NK-92 treated with Interleukin-12 subunit alpha and Interleukin-12 subunit beta, amount 100 ng/mL, for 24 hours (cell line): ENCODE results near the gene ZNF554.
"Not testable (repeated sequence)": the region's sequence is repeated elsewhere in the genome, so short reads cannot be mapped to it uniquely, and the experiment has no call there.

Experiments
- DNase-seq: peaks from one replicate; lab custom pipeline; 2025; lab: John Stamatoyannopoulos, UW

Gene ZNF554

DNA sequence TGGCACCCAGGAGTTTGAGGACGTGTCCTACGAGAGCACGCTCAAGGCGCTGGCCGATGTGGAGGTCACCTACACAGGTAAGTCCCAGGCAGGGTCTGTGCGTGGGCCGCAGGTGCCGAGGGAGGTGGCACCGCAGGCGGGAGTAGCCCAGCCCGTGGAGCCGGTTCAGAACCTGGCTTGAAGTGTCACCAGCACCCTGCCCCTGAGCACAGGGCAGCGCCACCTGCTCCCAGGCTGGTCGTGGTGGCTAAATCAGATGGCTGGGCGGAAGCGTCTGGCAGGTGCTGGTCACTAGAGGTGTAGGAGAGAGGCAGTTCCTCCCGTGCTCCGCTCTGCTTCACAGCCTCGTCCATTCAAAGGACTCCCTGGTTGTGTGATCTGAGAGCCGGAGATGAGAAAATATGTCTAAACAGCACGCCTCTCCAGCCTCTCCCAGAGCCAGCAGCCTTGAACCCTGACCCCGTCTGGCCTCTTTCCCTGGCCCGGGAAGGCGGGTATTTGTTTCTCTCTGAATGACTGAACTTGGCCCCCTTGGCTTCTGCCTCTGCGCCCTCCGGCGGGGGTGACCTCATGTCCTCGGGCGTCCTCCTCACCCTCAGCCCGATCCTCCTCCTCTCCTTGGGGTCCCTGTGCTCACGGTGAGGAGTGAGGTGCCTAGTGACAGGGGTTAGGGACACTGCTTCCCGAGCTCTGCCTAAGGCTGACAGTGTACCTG, 29.0 kb upstream of the ZNF554 start:
- no peak for DNase-seq

DNA sequence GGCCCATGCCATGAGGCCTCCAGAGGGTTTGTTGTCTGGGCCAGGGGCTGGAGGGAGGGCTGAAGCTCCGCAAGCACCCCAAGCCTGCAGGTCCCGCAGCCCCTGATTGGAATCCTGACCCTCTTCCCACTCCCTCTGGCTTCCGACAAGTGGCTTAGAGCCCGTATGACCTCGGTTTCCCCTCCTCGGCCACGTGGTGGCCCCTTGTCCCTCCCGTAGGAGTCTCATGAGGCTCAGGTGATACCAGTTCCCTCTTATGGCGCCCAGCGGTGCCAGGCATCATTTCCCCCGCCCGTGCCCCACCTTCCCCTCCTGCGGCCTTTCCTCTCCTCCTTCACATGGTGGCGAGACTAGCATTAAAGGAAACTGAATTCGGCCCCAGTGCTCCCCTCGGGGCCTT, 28.2 kb upstream of the ZNF554 start:
- DNase-seq: no peak

DNA sequence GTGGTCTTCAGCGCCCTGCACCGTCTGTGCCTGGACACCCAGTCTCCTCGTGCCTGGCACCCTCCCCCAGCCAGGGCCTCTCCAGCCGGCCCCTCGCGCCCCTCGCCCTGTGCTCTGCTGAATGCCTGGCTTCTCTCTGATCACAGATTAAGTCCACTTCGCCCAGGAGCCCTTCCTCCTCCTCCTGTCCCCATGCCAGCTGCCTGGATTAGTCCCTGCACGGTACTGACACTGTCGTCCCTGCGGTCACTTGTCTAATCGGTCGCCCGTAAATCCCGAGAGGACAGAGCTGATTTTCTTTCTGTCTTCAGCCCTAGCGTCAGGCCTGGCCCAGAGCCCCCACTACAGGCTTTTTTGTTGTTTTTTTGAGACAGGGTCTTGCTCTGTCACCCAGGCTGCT, 27.8 kb upstream of the ZNF554 start:
- DNase-seq: no peak

DNA sequence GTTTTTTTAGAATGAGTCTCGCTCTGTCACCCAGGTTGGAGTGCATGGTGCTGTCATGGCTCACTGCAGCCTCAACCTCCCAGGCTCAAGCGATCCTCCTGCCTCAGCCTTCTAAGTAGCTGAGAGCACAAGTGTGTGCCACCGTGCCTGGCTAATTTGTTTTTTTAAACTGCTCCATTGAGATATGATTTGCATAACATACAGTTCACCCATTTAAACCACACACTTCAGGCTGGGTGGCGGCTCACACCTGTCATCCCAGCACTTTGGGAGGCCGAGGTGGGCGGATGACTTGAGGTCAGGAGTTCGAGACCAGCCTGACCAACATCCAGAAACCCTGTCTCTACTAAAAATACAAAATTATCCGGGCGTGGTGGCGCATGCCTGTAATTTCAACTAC, 27.0 kb upstream of the ZNF554 start:
- not testable (repeated sequence) for DNase-seq

DNA sequence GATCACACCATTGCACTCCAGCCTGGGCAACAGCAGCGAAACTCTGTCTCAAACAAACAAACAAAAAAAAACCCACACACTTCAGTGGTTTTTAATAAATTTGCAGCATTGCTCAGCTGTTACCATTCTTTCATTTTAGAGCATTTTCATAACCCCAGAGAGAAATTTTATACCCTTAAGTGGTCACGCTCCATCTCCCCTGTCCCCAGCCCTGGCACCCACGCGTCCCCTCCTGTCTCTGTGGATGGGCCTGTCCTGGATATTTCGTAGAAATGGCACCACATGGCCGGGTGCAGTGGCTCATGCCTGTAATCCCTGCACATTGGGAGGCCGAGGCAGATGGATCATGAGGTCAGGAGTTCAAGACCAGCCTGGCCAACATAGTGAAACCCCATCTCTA, 26.5 kb upstream of the ZNF554 start:
- DNase-seq: no peak

DNA sequence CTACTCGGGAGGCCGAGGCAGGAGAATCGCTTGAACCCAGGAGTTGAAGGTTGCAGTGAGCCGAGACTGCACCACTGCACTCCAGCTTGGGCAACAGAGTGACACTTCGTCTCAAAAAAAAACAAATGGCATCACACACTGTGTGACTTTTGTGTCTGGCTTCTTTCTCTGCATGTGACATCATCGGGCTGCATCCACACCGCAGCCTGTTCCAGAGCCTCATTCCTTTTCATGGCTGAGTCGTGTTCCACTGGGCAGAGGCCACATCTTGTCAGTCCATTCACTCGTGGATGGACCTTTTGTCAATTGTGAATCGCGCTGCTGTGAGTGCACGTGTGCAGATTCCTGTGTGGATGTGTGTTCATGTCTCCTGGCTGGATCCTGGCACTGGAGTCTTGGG, 26.1 kb upstream of the ZNF554 start:
- no peak for DNase-seq

DNA sequence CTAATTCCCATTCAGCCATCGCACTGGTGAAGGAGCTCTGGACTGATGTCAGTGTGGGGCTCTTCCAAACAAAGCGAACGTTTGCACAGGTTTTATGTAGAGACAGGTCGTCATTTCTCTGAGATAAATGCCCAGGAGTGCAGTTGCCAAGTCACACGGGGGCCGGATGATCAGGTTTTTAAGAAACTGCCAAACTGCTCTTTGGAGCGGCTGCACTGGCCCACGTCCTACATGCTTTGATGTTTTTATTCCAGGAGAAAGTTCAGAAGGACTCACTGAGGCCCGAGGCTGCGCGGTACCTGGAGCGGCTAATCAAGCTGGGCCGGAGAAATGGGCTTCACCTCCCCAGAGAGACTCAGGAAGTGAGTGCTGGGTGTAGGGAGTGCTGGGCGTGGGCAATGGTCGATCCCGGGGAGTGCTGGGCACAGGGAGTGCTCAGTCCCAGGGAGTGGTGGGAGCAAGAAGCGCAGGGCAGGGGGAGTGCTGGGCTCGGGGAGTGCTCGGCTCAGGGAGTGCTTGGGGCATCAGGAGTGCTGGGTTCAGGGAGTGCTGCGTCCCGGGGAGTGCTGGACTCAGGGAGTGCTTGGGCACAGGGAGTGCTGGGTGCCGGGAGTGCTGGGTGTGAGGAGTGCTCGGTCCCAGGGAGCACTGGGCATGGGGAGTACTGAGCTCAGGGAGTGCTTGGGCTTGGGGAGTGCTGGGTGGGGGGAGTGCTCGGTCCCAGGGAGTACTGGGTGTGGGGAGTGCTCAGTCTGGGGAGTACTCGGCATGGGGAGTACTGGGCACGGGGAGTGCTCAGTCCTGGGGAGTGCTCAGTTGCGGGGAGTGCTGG, 23.6 kb upstream of the ZNF554 start:
- DNase-seq: no peak

DNA sequence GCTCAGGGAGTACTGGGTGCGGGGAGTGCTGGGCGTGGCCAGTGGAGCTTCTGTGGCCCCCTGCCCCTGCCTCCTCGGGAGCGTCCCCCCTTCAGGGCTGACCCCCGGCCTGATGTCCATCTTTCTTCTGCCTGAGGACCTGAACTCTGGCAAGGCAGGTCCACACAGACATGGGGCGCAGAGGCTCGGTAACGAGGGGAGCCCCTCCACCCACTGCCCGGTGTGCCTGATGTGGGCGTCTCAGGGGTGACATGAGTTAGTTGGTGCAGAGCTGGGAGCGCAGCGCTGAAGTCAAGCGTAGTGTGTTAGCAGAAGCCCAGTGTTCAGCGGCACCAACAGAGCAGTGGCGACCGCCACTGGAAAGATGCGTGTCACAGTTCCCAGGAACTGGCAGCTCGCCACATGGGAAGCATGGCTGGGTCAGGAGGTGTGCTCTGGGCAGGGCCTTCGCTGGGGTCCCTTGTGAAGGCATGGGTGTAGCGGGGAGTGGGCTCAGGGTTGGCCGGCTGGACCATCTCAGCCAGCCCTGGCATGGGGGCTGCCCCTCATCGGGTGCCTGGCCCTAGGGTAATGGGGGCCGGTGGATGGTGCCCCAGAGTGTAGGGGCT, 22.9 kb upstream of the ZNF554 start:
- DNase-seq: no peak

DNA sequence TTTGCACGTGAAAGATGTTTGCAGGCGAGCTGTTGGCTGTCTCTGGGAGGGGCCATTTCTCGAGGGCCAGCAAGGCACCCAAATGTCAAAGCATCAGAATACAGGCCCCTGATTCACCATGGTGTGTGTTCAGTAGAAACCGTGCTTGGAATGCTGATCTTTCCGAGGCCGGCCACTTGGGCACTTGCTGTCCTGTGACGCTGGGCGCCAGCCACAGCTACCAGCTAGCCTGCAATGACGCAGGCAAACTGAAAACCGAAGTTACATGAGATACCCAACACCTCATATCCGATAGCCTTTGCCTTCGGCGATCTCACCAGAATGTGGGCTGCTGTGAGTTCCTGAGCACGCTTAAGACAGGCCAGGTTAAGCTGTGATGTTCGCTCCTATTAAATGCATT, 22.4 kb upstream of the ZNF554 start:
- DNase-seq: no peak

DNA sequence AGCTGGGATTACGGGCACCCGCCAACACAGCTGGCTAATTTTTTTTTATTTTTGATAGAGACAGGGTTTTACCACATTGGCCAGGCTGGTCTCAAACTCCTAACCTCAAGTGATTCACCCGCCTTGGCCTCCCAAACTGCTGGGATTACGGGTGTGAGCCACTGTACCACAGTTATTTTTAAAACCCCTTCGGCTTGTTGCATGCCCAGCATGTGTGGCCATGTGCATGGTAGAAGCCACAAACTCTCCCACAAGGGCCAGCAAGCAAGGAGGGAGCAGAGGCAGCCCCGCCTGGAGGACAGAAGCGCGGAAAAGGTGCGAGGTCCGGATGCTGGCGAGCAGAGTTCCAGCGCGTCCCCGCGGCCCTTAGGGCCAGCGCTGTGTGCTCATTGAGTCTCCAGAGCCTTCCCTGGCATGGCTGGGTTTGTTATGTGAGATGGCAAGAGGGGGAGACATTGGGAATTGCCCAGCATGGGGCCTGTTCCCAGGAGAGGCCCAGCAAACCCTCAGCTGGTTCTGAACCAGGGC, 21.4 kb upstream of the ZNF554 start:
- DNase-seq: no peak

DNA sequence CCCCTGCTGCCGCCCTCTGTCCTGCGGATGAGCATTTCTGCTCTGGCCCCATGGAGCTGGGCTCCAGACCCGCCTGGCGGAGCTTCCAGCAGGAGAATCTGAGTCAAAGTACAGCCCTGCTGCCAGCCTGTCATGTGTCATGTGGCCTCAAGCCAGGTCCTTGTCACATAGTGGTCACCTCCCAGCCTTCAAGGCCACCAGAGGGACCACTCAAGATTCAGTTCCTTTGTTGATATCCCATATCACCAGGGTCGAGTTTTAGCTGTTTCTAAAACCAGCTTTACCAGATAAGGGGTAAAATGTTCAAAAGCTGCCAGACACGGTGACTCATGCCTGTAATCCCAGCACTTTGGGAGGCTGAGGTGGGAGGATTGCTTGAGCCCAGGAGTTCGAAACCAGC, 20.9 kb upstream of the ZNF554 start:
- DNase-seq: no peak

DNA sequence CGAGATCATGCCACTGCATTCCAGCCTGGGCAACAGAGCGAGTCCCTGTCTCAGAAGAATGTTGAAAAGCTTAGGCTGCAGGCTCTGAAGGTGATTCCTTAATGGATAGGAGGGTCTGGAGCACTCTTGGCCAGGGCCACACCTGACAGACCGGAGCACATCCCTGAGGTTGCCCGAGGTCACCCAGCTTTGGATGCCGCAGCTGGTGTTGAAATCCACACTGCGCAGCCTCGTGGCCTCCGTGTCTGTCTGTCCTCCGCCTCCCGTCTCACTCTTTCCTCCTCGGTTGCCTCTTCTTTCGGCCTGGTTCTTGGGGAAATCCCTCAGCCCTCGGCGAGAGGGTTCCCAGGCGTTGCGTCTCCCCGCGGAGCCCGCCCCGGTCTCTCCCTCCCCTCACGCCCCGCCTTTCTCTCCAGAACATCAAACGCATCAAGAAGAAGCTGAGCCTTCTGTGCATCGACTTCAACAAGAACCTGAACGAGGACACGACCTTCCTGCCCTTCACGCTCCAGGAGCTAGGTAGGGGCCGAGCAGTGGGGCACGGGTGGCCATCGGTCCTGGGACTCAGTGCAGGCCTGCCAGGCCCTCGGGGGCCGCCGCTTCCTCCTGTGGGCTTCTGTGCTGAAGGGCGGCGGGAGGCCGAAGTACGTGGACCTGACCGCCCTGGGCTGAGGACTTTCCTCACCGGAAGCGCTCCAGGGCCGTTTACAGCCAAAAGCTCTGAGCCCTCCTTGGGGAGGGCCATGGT, 20.2 kb upstream of the ZNF554 start:
- DNase-seq: no peak

DNA sequence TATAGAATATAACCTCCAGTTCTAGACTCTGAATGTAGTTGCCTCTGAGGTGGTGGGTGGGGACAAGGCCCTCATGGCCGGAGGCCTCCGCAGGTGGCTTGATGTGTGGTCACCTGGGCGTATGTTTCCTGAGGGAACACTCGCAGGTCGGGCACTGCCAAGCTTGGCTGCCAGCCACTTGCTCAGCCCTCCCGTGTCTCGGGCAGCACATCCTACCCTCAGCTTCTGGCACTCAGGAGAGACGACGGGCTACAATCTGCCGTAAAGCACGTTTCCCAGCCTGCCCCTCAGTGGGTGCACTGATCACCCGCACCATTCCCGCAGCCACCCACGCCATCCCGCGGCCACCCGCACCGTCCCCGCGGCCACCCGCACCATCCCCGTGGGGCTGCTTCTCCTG, 19.2 kb upstream of the ZNF554 start:
- DNase-seq: no peak

DNA sequence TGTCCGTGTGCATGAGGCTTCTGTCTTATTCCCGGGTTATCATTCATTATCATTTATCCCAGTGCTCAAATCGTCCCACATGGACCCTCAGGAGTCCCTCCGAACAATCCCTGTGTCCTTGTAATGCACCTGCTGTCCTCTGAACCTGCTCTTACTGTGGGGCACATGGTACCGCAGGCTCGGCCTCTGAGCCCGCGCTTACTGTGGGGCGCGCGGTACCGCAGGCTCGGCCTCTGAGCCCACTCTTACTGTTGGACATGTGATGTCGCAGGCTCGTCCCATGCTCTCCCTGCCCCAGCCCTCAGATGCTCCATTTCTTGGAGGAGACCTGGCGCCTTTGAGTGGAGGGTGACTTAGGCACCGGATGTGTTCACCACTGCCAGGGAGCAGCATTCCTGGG, 16.8 kb upstream of the ZNF554 start:
- DNase-seq: no peak

DNA sequence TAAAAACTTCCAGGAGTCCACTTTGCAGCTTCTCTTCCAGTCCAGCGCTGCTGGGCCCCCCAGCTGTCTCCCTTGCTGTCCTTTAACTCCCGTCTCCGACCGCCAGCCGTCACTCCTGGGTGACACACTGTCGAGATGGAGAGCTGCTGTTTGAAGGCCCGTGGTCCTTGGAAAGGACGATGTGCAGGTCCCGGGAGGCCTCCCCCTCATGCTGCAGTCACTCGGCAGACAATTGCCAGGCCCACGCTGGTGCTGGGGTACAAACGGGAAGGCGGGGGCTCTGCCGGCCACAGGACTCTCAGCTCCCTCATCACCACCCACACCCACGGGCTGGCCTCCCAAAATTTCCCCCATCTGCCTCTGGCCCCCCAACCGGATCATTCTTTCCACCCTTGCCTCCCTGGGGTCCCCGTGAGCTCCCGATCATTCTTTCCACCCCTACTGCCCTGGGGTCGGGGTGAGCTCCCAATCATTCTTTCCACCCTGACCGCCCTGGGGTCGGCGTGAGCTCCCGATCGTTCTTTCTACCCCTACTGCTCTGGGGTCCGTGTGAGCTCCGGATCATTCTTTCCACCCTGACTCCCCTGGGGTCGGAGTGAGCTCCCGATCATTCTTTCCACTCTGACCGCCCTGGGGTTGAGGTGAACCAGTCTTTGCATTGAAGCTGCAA, 16.0 kb upstream of the ZNF554 start:
- no peak for DNase-seq

DNA sequence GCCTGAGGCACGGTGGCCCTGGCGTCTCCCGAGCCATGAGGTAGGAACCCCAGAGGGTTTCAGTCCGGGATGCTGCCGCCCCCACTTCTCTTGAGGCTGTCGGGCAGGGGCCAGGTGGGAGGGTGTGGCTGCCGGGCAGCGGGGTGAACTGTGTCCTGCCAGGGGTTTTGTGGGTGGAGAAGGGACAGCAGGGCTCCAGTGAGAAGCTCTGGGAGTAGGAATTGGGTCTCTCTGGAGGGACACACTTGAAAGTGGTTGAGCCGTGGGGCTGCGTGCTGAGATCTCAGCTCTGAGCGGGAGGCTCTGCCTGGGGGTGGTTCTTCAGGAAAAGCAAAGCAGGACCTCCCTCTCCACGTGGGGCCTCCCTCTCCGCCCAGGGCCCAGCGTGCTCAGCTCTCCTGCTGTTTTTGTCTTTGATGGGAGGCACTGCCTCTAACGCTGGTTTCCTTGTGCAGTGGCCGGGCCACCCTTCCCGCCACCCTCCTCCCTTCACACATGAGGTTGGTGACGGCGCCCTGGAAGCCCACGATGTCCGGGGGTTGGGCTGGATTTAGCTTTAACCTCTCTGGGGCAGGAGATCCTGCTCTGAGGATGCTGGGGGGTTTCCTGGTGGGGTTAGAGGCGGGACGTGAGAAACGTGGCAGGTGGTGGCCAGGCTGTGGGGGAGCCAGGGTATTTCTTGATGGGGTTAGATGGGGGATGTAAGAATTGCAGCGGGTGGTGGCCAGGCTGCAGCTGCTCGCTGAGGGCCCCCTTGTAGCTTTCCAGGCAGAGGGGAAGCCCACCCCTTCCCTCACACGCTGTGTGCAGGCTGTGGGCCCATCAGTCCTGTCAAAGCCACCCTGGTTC, 15.3 kb upstream of the ZNF554 start:
- DNase-seq: no peak

DNA sequence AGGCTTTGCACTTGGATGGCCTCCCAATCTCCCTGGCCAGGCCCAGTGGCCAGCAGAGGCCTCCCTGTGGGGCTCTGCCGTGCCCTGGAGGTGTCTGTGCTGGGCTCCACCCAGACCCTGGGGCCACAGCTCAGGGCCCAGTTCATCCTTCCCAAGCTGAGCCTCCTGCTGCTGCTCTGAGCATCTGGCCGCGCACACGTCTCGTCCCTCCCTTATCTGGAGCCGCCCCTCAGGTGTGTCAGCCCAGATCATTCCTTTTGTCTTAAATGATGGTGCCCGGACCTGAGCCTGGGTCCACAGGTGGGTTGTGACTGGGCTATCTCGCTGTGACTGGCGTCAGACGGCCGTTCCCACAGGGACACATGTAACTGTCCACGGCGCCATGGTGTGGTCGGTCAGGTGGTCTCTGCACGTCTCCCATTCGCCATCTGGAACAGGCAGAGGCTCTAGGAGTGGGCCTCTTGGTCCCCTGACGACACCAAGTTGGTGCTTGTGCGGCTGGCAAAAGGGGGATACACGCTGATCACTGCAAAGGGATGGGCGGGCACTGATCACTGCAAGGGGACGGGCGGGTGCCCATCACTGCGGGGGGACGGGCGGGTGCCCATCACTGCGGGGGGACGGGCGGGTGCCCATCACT, 14.3 kb upstream of the ZNF554 start:
- DNase-seq: no peak

DNA sequence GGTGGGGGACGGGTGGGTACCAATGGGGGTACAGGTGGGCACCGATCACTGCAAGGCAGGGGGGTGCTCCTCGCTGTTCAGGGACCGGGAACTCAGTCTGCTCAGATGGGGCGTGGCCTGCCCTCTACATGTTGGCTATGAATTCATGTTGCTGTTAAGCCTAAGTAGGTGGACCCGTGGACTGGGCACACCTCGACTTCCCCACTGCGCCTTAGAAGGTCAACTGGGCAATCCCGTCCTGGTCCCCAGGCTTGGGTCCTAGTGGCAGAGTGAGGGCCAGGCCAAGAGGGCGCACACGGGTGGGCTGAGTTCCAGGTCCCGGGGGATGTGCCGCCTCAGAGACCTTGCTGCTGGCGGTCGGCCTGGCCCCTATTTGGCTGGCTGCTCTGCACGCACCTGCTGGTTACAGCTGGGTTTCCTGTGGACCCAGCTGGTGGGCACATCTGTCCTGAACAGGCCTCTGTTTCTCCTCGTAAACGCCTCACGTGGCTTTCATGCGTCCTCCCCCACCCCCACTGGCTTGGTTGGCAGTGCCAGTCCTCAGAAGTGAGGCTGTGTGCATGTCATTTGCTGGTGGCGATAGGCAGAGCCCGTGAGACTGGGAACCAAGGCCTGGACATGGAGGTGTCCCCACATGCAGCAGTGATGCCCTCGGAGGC, 13.5 kb upstream of the ZNF554 start:
- no peak for DNase-seq

DNA sequence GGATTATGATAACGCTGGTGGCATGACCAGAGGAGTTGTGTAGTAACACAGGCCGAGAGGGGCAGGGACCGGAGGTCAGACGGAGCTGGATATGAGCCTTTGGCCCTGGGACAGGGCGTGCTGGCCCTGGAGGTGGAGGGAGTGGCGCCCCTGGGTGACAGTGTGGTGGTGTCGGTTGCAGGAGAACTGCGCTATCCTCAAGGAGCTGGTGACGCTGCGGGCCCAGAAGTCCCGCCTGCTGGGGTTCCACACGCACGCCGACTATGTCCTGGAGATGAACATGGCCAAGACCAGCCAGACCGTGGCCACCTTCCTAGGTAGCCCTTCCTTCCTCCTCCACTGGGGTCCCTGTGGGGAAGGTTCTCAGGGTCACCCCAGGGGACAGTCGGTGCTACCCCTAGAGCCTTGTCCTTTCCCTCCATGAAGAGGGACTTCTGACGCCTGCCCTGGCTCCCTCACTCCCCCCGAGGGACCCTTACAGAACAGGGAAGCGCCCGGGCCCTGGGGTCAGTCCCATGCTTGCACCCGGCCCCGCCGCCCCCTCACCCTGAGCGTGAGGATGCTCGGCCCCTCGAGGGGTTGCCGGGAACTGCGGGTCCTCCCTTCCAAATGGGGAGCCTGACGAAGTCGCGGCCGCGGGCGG, 12.8 kb upstream of the ZNF554 start:
- DNase-seq: no peak
